GM12878 (cell line): Measurements from ENCODE around the gene FARS2. TPM values are rescaled to one million over a fixed set of nuclear protein-coding genes. Genes with fewer than 3 reads are reported as not detected.

Experiments
- ATAC-seq: fragments of 200-7000 bp; cut with Tn5 transposase; 3 replicates; pipeline ENCODE4 v1.9.1; 2020; ENCODE audit warnings: mild to moderate bottlenecking, moderate library complexity
- BruUV-seq: library from RNA; stranded (reverse); fragments of 400-500 nt; replicated peaks from 2 replicates; lab custom pipeline; 2021; lab: Mats Ljungman, UMichigan
- CTCF ChIA-PET: fragments of 300-600 bp; sonication (Branson Sonifier 250); formaldehyde crosslinking; extraction: SDS; loops from one replicate; lab custom pipeline; 2021; ENCODE audit warnings: inconsistent platforms; lab: Yijun Ruan, JAX
- POLR2A ChIA-PET: fragments of 350-600 bp; formaldehyde crosslinking; extraction: SDS; loops from one replicate; lab custom pipeline; 2021; ENCODE audit warnings: inconsistent platforms; lab: Charles Lee
- RAD21 ChIA-PET: fragments of 300-600 bp; sonication (Branson Sonifier 250); formaldehyde crosslinking; loops from one replicate; lab custom pipeline; 2023; ENCODE audit warnings: antibody characterized with exemption; ENCODE audit not compliant: unreplicated experiment; lab: Charles Lee
- SMC1A ChIA-PET: fragments of 300-600 bp; sonication (Branson Sonifier 250); formaldehyde crosslinking; loops from one replicate; lab custom pipeline; 2023; ENCODE audit not compliant: unreplicated experiment, uncharacterized antibody; lab: Charles Lee
- DNase-seq: peaks from one replicate; pipeline ENCODE4 v3.0.0-alpha.2; 2011; ENCODE audit warnings: low read depth, low spot score
- FAIRE-seq: peaks from 3 replicates; lab custom pipeline; 2011; peaks lifted over from hg19 to GRCh38; lab: Jason Lieb, UNC
- H2AFZ ChIP-seq: 2 replicates; pipeline ENCODE4 v1.6.0; 2011; ENCODE audit warnings: low read depth, low read length, control low read depth; ENCODE audit not compliant: control insufficient read depth
- H3K27ac ChIP-seq: 2 replicates; pipeline ENCODE4 v1.5.1; 2011; ENCODE audit warnings: control low read depth; ENCODE audit not compliant: control insufficient read depth, insufficient read depth
- H3K27me3 ChIP-seq, 2 experiments: replicated peaks in 1 of 2; 2 replicates each; pipeline versions ENCODE4 v1.6.0 to v1.6.1; 2011; ENCODE audit warnings: low read length in 1 of 2; ENCODE audit not compliant: control insufficient read depth in 2 of 2, insufficient read depth in 2 of 2
- H3K36me3 ChIP-seq, 2 experiments: 2 replicates each; pipeline ENCODE4 v1.5.1; 2011; ENCODE audit warnings: low read length in 1 of 2; ENCODE audit not compliant: control insufficient read depth in 2 of 2, insufficient read depth in 2 of 2
- H3K4me1 ChIP-seq: 2 replicates; pipeline ENCODE4 v1.6.1; 2011; ENCODE audit warnings: mild to moderate bottlenecking, low read length, moderate library complexity, mixed read lengths; ENCODE audit not compliant: control insufficient read depth, insufficient read depth
- H3K4me2 ChIP-seq: 2 replicates; pipeline ENCODE4 v1.6.0; 2011; ENCODE audit warnings: control low read depth; ENCODE audit not compliant: control insufficient read depth, insufficient read depth
- H3K4me3 ChIP-seq: fragments of 200-600 bp; sonication (generic); 2 replicates; pipeline ENCODE4 v1.5.1; 2016
- H3K79me2 ChIP-seq: 2 replicates; pipeline ENCODE4 v1.6.0; 2011; ENCODE audit warnings: low read length; ENCODE audit not compliant: control insufficient read depth, insufficient read depth
- H3K9ac ChIP-seq: 2 replicates; pipeline ENCODE4 v1.8.0; 2011; ENCODE audit warnings: low read length, control low read depth, mixed read lengths; ENCODE audit not compliant: control insufficient read depth, insufficient read depth
- H3K9me3 ChIP-seq: replicated peaks from 3 replicates; pipeline ENCODE4 v1.5.1; 2011; ENCODE audit warnings: mild to moderate bottlenecking, low read length; ENCODE audit not compliant: control insufficient read depth, insufficient read depth
- H4K20me1 ChIP-seq: 2 replicates; pipeline ENCODE4 v1.6.0; 2011; ENCODE audit not compliant: control insufficient read depth, insufficient read depth
- CEBPB ChIP-seq, 2 experiments: fragments of 150-350 bp in 1 of 2; IDR thresholded peaks; 2 replicates each; pipeline ENCODE4 v1.6.1; 2012 to 2014; ENCODE audit warnings: low read depth in 2 of 2, low read length in 2 of 2, borderline replicate concordance in 1 of 2, inconsistent platforms in 1 of 2
- GABPA ChIP-seq: IDR thresholded peaks from 2 replicates; pipeline ENCODE4 v1.6.1; 2014; ENCODE audit warnings: antibody characterized with exemption, low read depth, mild to moderate bottlenecking, inconsistent platforms
- HDGF ChIP-seq: fragments of 450-650 bp; IDR thresholded peaks from 2 replicates; pipeline ENCODE4 v1.6.1; 2016; ENCODE audit warnings: antibody characterized with exemption
- NKRF ChIP-seq: fragments of 450-650 bp; conservative IDR thresholded peaks from 2 replicates; pipeline ENCODE4 v1.6.1; 2017; ENCODE audit warnings: mild to moderate bottlenecking, moderate library complexity
- NR2F1 ChIP-seq: fragments of 450-650 bp; conservative IDR thresholded peaks from 2 replicates; pipeline ENCODE4 v1.6.1; 2017; ENCODE audit warnings: mild to moderate bottlenecking
- RAD51 ChIP-seq: fragments of 450-650 bp; IDR thresholded peaks from 2 replicates; pipeline ENCODE4 v1.6.1; 2016; ENCODE audit warnings: moderate library complexity, mild to moderate bottlenecking, inconsistent platforms
- SIN3A ChIP-seq: IDR thresholded peaks from 2 replicates; pipeline ENCODE4 v1.6.1; 2012; ENCODE audit warnings: low read depth, low read length, improper control_type of control experiment
- TARDBP ChIP-seq: IDR thresholded peaks from 2 replicates; pipeline ENCODE4 v1.6.1; 2016; ENCODE audit warnings: borderline replicate concordance
- TCF7 ChIP-seq: IDR thresholded peaks from 2 replicates; pipeline ENCODE4 v1.6.1; 2014; ENCODE audit warnings: antibody characterized with exemption, borderline replicate concordance
- YY1 ChIP-seq: IDR thresholded peaks from 2 replicates; pipeline ENCODE4 v1.6.1; 2011; ENCODE audit warnings: low read depth, mild to moderate bottlenecking, low read length
- ZNF207 ChIP-seq: fragments of 450-650 bp; IDR thresholded peaks from 2 replicates; pipeline ENCODE4 v1.6.1; 2014; ENCODE audit warnings: antibody characterized with exemption, mild to moderate bottlenecking, borderline replicate concordance
- ZNF622 ChIP-seq: fragments of 450-650 bp; IDR thresholded peaks from 2 replicates; pipeline ENCODE4 v1.6.1; 2017; ENCODE audit warnings: mild to moderate bottlenecking, inconsistent platforms
- ZNF687 ChIP-seq: fragments of 450-650 bp; IDR thresholded peaks from 2 replicates; pipeline ENCODE4 v1.6.1; 2017; ENCODE audit warnings: mild to moderate bottlenecking, moderate library complexity
- ZZZ3 ChIP-seq: IDR thresholded peaks from 2 replicates; pipeline ENCODE4 v1.6.1; 2011; ENCODE audit warnings: low read depth; ENCODE audit not compliant: control insufficient read depth, insufficient read length
- WGBS: methylation state at CpG from one replicate; pipeline ENCODE4 v1.1.6; 2016; ENCODE audit warnings: low lambda C conversion rate; ENCODE audit not compliant: insufficient replicate concordance, insufficient coverage; ENCODE audit errors: missing lambda C conversion rate; 5-methylcytosine and 5-hydroxymethylcytosine counted together
- in situ Hi-C: fragments of 300-500 bp; cut with MboI; formaldehyde crosslinking; loops from 9 replicates; pipeline ENCODE4 v1.14.3; 2018; ENCODE audit warnings: mixed read lengths
- intact Hi-C: fragments of 100-400 bp; cut with micrococcal nuclease; formaldehyde crosslinking; loops from one replicate; pipeline ENCODE4 v1.14.2; 2022; ENCODE audit not compliant: unreplicated experiment
- polyA plus RNA-seq, 11 experiments: library from polyadenylated mRNA; depleted of rRNA in 4 of 11; unstranded in 6 of 11; stranded (reverse) in 5 of 11; fragments of >200 nt; fragmentation: Nextera tagmentation in 4 of 11; fragmentation: Illumina TruSeq in 1 of 11; extraction: Ambion mirVana in 4 of 11; extraction: Trizol in 1 of 11; gene quantifications; 1 replicate in 1 of 11; 2 replicates in 10 of 11; pipeline versions ENCODE4 v1.2.1 to v1.2.3, GENCODE V29; 2011 to 2016; ENCODE audit warnings: inconsistent platforms in 2 of 11, missing spikeins in 2 of 11, low read depth in 1 of 11
- total RNA-seq, 4 experiments: library from RNA; depleted of rRNA in 3 of 4; stranded (reverse); fragments of >200 nt in 3 of 4; fragmentation: Illumina TruSeq in 1 of 4; extraction: Trizol in 1 of 4; gene quantifications; 2 replicates each; pipeline versions ENCODE4 v1.2.1 to v1.2.3, GENCODE V29; 2013 to 2021
- TF ChIP-seq, protein P1 (sequence below): IDR thresholded peaks from 2 replicates; pipeline ENCODE4 v1.6.1; 2011; ENCODE audit warnings: mild to moderate bottlenecking, low read depth, low read length, moderate library complexity; ENCODE audit not compliant: insufficient replicate concordance

The FARS2 gene
- total and polyA plus RNA-seq, 10 of the 15 experiments (the other 5 are each of a cell fraction or from before 2014, with no cell fraction given), result 16.8 to 46.7 (median 25.6) TPM

GRCh38 chr6:5663259-5663658 is 401.9 kb downstream of the FARS2 start:
- CTCF ChIA-PET, result interaction anchor here (0.6 to 1.0 kb wide), 2 partner anchors 10 to 101 kb away, joined by 3 to 6 read pairs; no protein-coding TSS in a partner anchor

More at GRCh38 chr6:5663259-5663658, 401.9 kb downstream of the FARS2 start:
- intact Hi-C loops (no loop called here), in situ Hi-C loops (no loop called here)
- DNase-seq (no peak), FAIRE-seq (no peak), ATAC-seq (no peak)
- H3K27me3 ChIP-seq, result no peaks in the 10 kb centered on the region
- H3K36me3 ChIP-seq, result no peaks in the 10 kb centered on the region
- ChIA-PET POLR2A (no interaction called here), SMC1A (no interaction called here), RAD21 (no interaction called here)
- no TSS peak for BruUV-seq
- H2AFZ ChIP-seq, result no peak overlapping the region
- 0 out of 2 replicates have a peak, but pooled peaks cover 3% of the 10 kb centered on the region for H3K4me1 ChIP-seq
- no peak overlapping the region for H3K4me3 ChIP-seq
- TF ChIP-seq NR2F1 (no peak), CEBPB (IDR thresholded peaks at IDR 0.05; ENCODE audit: borderline replicate concordance in 1 of 2, low read depth in 2 of 2, low read length in 2 of 2) (no peak), SIN3A (no peak), RAD51 (no peak), HDGF (no peak), NKRF (no peak), ZNF687 (no peak), ZNF207 (no peak), YY1 (no peak), GABPA (no peak), ZZZ3 (no peak), ZNF622 (no peak), TARDBP (no peak), TCF7 (no peak)
- TF ChIP-seq, protein P1, sequence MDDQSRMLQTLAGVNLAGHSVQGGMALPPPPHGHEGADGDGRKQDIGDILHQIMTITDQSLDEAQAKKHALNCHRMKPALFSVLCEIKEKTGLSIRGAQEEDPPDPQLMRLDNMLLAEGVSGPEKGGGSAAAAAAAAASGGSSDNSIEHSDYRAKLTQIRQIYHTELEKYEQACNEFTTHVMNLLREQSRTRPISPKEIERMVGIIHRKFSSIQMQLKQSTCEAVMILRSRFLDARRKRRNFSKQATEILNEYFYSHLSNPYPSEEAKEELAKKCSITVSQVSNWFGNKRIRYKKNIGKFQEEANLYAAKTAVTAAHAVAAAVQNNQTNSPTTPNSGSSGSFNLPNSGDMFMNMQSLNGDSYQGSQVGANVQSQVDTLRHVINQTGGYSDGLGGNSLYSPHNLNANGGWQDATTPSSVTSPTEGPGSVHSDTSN, result no peak
- no peaks in the 10 kb centered on the region for H3K79me2 ChIP-seq
- 84% methylated on average over 4 of the region's 4 CpGs for WGBS
- H3K27ac ChIP-seq, result no peak overlapping the region
- H4K20me1 ChIP-seq, result no peaks in the 10 kb centered on the region
- H3K9me3 ChIP-seq, result no peaks in the 10 kb centered on the region
- no peak overlapping the region for H3K4me2 ChIP-seq
- H3K9ac ChIP-seq, result no peak overlapping the region
